ENCODE results near the gene PDIA3. TPM values are rescaled to one million over a fixed set of nuclear protein-coding genes. Genes with fewer than 3 reads are reported as not detected.
"Not testable (repeated sequence)": the region's sequence is repeated elsewhere in the genome, so short reads cannot be mapped to it uniquely, and the experiment has no call there.

The PDIA3 gene
- total RNA-seq, 1 donor from 2014 or later: 425 TPM

DNA sequence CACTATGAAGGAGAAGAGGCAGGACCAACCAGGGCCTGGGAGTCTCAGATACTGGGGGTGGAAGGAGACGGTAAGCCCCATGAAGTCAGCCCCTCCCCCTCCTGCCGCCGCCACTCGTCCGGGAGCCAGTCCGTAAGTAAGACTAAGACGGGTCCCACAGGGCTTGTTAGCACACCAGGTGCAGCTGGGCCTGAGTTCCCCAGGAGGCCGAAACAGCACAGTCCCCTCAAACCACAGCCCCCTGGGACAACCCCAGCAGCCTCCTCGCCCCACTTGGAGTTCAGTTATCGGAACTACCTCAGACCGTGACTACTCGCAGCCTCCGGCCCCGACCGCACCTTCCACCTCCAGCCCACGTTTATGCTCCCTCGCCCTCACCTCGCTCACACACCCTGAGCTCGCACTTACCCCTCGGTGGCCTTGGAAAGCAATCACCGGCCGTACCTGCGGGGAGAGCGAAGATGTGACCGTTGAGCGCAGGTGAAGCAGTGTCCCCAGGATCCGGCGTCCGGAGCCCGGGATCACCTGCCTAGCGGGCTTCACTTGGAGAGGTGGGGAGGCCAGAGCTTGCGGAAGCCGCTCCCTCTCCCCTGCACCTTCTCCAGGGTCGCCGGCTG is 30.0 kb downstream of the PDIA3 start:
- DNase-seq (ENCODE audit: low spot score) (no peak), ATAC-seq (peak; percentile 19)

DNA sequence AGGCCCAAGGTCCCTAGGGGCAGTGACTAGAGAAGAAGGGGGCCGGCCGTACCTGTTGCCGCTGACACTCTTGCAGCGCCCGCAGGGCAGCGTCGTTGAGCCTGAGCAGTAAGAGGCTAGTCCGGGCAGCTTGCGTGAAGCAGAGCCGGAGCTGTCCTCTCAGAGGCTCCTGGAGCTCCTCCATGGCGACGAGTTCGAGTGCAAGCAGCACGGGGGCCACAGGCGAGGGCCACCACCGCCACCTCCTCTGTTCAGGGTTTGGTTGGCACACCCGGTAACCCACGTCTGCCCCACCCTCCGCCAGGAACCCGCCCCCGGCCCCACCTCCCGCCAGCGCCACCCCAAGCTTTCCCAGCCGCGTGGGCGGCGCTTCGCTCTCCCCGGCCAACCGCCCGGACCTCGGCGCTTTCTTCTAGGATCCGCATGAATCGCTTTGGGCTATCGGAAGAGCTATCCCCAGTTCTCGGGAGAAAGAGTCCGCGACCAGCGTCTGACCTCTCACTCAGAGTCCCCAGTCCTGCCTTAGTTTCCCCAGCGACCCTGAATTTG is 30.6 kb downstream of the PDIA3 start, which contains the start of gene ELL3:
ELL3 (minus strand) TSS at position 249 of the 549 bp plus-strand sequence; CDS start at position 184, 65 bp downstream.
- ATAC-seq: peak; percentile 85

DNA sequence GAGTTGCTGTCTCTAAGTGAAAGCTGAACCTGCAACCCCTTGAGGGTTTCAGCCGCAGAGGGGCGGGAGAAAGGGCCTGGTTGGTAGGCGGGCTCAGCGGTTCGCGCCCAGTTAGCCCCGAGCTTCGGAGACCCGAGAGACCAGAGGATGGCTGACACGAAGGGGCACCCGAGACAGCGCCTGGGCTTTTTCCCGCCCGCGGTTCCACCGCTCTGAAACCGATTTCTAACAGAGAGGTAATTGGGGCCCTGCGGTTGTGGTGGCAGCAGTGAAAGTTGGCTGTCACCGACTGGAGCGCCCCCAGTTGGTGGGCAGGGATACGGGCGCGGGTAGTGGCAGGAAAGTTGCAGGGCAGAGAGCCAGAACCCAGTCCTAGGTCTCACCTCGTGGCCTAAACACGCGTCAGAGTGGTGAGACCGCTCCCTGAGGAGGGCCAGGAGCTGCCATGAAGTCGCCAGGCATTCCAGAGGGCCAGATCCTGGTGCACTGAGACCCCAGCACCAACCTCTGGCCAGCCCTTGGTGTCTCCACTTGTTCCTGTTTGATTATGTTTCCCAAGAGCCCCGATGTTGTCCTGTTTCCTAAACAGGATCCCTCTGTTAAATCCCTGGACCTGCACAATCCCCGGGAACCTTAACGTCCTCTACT is 31.2 kb downstream of the PDIA3 start:
- ATAC-seq (peak; percentile 72), DNase-seq (ENCODE audit: low spot score) (peak; percentile 87)

More for the DNA sequence above, 30.6 kb downstream of the PDIA3 start, which contains the start of gene ELL3:
- DNase-seq (ENCODE audit: low spot score): peak; percentile 86

DNA sequence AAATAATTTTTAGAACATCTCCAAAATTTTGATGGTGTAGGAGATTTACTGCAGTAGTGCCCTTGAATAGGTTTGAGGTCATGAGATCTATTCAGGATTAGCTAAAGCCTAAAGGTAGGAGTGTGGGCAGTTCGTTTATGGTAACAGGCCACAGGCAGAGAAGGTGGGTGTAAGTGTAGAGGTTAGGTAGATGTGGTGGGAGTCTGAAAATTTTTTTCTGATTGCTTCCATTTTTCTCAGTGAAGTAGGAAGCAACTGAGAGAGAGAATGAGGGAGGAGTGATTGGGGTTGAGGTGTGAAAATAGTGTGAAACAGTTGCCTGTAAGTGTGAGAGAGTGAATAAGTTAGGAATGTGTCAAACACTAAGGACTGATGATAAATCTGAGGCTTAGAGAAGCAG is 32.8 kb downstream of the PDIA3 start:
- DNase-seq (ENCODE audit: low spot score) (no peak), ATAC-seq (no peak)

DNA sequence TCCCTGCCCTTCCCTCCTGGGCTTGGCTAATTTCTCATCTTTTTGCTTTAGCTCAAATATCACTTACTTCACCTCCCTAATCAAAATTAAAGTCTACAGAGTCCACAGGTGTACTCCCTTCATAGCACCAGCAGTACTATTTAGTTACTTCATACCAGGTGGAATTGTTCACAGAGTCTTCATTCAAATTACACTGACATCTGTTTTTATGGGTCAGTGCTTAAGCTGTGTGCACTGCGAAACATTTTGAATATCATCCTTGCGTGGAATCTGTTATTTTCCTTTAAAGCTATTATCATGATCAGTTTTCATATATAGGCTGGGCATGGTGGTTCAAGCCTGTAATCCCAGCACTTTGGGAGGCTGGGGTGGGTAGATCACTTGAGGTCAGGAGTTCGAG is 43.2 kb downstream of the PDIA3 start:
- DNase-seq (ENCODE audit: low spot score) (no peak), ATAC-seq (no peak)

DNA sequence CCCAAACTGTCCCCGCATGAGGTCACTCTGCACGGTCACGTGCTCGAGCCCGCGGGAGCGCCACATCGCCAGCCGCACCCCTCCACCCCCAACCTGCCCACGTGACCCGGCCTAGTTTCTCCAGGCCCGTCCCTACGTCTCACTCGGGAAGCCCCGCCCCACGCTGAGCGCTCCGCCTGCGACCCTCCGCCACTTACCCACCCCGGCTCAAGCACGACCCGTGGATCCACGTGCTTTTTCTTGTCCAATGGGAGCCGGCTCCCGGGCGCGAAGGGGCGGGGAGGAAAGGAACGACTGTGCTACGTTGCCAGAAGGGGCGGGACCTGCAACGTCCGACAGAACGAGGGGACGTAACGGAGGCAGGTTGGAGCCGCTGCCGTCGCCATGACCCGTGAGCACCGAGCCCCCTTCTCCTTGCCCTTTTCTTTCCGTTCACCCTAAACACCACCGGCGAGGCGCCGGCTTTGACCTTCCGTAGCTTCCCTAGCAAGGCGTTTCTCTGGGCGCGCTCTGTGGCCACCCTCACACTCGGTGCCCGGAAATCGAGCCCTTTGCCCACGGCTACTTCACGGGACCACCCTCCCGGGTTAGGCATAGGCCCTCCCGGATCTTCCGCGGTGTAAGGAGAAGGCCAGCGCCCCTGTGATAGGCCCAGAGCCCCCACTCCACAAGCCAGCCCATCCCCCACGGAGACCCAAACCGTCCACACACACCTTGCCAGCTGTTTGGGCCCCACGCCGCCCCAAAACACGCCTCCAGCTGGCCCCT is 45.9 kb downstream of the PDIA3 start, which contains the start of gene SERF2:
SERF2 (plus strand) TSS at position 328 of the 768 bp plus-strand sequence; CDS start at position 385, 57 bp downstream.
- ATAC-seq: peak; percentile 92

DNA sequence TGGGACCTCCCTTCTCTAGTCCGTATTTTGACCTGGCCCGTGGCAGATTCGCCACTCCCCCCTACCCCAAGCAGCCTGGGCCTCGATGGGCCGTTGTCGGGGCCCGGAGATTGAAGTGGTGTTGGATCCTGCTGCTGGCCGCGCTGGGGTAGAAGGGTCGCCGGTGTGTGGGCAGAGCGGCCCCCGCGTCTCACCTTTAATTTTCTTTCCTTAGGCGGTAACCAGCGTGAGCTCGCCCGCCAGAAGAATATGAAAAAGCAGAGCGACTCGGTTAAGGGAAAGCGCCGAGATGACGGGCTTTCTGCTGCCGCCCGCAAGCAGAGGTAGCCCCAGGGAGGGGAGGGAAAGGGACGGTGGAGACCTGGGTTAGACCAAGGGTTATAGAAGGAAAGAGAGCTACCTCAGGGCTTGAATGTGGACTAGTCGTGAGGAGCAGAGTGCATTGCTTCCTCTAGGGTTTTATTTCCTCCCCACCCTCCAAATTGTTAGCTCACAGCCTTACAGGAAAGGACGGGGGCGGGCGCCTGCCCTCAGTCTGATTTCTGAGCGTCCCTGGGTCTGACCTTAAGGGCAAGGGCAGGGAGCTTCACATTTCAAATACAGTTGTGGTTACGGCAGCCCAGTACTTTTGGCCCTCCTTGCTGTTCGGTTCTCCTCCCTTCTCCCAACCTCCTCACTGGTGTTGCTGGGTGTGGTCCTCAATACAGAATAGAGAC is 46.7 kb downstream of the PDIA3 start:
- peak; percentile 6 for ATAC-seq
- peak; percentile 52 for DNase-seq (ENCODE audit: low spot score)

More for the DNA sequence above, 45.9 kb downstream of the PDIA3 start, which contains the start of gene SERF2:
- peak; percentile 100 for DNase-seq (ENCODE audit: low spot score)

DNA sequence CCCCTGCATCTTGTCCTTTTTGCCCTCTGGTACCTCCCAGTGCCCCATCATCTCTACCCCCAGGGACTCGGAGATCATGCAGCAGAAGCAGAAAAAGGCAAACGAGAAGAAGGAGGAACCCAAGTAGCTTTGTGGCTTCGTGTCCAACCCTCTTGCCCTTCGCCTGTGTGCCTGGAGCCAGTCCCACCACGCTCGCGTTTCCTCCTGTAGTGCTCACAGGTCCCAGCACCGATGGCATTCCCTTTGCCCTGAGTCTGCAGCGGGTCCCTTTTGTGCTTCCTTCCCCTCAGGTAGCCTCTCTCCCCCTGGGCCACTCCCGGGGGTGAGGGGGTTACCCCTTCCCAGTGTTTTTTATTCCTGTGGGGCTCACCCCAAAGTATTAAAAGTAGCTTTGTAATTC is 47.4 kb downstream of the PDIA3 start:
- no peak for DNase-seq (ENCODE audit: low spot score)
- ATAC-seq: no peak

DNA sequence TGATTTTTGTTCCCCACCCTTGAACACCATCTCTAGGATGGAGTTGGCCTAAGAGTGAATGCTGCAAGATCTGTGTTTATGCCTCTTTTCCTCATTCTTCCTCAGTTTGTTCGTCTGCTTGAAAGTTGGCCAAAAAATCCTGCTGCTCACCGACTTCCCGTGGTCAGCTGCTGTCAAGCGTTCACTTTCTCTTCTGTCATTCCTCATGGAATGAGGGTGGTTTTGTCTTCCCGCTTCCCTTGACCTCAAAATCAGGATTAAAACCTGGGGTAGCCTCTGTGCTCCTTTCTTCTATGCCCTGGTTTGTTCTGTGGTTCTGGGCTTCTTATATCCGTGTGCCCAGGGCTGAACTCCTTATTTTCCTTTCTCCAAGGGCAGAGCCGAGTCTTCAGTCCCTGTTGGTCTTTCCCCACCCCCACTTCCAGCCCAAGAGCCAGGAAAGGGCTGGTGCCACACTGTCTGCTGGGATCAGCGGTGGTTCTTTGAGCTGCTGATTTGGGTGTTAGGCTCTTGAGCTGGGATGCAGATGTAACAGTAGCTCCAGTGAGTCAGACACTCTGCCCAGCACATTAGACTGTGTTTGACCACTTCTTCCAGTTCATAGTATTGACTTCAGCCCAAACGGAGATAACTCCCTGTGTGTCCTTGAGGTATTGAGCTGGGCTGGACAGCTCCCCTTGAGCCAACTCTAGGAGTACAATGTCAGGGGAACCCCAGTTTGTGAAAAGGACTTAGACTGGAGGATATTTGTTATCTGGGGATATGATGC is 48.2 kb downstream of the PDIA3 start:
- no peak for ATAC-seq
- DNase-seq (ENCODE audit: low spot score): no peak

DNA sequence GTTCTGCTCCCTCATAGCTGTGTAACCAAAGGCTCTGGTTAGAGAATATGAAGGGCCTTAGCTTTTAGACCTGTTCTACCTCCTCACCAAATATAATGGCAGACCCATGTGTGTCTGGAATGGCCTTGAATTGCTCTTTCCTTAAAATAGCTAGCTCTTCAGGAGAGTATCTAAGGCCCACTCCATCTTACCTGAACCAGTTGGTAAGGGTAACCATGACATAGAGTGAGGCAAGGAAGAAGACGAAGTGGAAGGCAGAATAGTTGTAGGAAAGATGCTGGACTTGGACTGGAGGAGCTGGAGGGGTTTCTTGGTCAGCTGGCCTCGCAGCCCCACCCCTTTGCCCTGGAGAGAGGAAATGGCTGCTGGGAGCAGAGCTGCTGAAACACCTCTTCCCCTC is 49.0 kb downstream of the PDIA3 start:
- ATAC-seq (no peak), DNase-seq (ENCODE audit: low spot score) (no peak)

DNA sequence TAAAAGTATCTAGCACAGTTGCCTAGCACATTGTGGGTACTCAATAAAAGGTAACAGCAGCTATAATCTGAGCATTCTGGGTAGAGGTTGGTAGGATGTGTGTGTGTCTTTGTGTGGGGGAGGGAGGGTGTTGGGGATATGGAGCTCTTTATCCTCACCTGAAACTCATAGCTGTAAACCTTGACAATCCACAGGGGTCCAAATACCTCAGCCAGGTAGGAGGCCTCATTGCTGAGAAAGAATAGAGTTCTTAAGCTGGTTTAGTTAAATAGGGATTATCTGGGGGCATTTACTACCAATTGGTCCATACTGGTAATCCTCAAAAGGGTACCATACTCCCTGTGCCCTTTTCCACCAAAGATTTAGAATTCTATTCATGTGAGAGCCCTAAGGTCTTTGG is 49.8 kb downstream of the PDIA3 start:
- no peak for DNase-seq (ENCODE audit: low spot score)
- ATAC-seq: no peak

DNA sequence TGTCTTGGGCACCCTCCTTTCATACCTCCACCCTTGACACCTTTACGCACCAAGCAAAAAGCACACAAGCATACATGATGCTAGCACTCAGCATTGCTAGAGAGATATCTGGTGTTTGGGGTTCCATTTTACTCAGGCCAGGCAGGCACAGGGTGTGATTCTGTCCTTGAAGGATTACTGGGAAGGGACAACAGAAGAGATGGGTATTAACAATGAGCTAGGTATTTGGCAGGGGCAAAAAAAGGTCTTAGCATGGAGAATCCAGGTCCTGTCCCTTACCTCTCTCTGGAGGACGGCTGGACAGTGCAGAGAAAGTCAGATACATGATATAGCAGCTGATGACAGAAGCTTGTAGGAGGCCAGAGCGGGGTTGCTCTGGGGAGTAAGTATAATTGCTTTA is 50.3 kb downstream of the PDIA3 start:
- DNase-seq (ENCODE audit: low spot score) (no peak), ATAC-seq (no peak)

DNA sequence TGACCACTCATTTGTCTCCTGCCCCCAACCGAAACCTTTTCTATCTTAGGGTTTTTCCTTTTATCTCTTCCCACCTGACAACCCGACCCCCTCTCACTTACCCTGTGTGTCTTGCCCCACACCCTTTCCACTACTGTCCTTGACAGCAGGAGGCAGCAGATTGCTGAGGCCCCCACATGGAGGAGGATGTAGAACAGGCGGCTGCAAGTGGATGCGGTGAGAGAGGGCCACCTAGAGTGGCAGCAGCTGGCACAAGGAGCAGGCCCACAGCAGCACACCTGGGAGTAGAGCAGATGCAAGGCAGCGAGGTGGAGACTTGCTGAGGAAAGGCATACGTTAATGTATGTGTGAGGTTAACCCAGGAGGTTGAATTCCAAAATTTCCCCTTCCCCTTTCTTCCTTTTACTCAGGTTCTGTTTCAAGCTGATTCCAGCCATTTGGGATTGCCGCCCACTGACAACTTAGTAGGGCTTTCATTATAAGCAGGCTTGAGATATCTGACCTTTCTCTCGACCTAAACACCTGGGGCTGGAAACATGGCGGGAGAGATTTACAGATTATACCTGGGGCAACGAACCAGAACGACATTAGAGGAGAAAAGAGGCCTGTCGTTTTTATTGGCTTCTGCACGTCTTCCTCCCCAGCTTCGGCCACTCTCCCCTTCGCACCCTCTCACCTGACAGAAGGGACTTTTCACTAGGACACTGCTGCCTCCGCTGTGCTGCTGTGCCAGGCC is 53.1 kb downstream of the PDIA3 start:
- ATAC-seq (no peak), DNase-seq (ENCODE audit: low spot score) (no peak)

DNA sequence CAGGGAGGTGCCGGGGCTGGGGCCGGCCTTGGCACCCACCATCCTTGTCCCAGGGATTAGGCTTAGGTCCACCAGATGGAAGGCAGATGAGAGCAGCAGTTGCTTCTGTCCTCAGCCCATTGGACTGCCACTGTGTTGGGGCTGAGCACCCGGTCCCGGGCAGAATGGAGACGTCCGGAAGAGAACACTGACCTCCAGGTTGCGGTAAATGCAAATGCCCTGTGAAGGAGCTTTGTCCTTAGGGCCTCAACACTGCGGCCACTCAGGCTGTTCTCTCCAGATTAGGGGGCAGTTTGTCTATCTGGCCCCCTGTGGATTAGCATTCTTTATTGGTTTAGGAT is 53.7 kb downstream of the PDIA3 start, which contains the start of gene SERINC4:
SERINC4 (minus strand) TSS at position 276 of the 341 bp plus-strand sequence; CDS start at position 42, 234 bp downstream.
- ATAC-seq: peak; percentile 19
- DNase-seq (ENCODE audit: low spot score): no peak

DNA sequence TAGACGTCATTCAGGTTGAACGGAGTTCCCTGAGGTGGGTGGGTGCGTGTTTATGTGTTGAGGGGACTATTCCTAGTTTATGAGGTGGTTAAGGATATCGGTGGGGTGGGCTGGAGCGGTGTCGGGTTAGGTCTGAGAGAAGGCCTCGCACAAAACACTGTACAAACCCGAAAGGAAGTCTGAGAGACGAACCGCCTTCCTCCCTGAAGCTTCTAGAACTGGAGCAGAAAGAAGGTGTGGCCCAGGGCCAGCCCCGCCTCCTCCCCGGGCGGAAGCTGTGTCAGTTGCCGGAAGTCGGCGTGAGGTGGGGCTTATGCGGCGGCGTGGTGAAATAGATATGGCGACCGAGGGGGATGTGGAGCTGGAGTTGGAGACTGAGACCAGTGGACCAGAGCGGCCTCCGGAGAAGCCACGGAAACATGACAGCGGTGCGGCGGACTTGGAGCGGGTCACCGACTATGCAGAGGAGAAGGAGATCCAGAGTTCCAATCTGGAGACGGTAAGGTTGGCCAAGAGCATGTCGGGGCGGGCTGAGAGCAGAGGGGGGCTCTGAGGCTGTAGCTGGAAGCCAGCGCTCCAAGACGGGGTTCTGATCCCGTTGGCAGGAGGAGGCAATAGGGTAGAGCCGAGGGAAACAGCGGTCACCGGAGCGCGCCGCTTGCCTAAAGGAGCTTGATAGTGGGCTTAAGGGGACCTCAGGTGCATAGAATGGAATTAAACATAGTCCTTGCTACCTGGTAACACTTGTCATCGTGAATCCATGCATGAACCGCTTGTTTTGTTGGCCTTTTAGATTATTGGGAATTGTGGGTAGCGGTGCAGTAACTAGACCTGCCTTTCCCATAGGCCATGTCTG is 54.3 kb downstream of the PDIA3 start, which contains the start of gene HYPK:
HYPK (plus strand) TSS at position 314 of the 856 bp plus-strand sequence; CDS start at position 338, 24 bp downstream.
- ATAC-seq: peak; percentile 93
- peak; percentile 95 for DNase-seq (ENCODE audit: low spot score)

DNA sequence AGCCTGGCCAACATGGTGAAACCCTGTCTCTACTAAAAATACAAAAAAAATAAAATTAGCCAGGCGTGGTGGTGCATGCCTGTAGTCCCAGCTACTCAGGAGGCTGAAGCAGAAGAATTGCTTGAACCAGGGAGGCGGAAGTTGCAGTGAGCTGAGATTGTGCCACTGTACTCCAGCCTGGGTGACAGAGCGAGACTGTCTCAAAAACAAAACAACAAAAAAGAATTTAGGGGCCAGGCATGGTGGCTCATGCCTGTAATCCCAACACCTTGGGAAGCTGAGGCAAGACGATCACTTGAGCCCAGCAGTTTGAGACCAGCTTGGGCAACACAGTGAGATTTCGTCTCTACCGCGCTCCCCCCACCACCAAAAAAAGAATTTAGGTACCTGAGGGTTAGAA is 56.4 kb downstream of the PDIA3 start:
- not testable (repeated sequence) for ATAC-seq

DNA sequence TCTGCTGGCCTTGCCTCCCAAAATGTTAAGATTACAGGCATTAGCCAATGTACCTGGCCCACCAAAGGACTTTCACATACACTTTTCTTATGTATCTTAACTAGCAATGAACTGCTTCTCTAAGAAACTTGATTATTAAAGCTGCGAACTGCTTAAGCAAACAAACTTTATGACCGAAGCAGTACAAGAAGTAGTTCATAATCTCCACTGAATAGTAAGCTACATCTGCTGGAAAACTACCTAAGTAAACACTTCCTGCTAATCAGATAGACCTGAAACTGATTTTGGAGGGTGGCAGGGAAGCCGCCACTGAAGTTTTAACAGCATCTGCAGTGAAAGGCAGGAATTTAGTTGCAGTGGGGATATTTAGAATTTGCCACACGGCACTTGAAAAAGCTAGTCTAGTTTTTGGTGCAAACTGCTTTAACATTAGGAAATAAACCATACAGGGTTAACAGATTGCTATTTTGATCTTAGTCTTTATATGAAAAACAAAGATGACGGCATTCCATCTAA is 62.3 kb downstream of the PDIA3 start:
- ATAC-seq: no peak
- no peak for DNase-seq (ENCODE audit: low spot score)

More for the DNA sequence above, 56.4 kb downstream of the PDIA3 start:
- DNase-seq (ENCODE audit: low spot score): not testable (repeated sequence)

All from left lobe of liver (tissue), 2 donors.